ENCODE results near the gene NSUN5. TPM values are rescaled to one million over a fixed set of nuclear protein-coding genes. Genes with fewer than 3 reads are reported as not detected.

The NSUN5 gene
- total RNA-seq, 1 donor from 2014 or later: 39.8 TPM

DNA sequence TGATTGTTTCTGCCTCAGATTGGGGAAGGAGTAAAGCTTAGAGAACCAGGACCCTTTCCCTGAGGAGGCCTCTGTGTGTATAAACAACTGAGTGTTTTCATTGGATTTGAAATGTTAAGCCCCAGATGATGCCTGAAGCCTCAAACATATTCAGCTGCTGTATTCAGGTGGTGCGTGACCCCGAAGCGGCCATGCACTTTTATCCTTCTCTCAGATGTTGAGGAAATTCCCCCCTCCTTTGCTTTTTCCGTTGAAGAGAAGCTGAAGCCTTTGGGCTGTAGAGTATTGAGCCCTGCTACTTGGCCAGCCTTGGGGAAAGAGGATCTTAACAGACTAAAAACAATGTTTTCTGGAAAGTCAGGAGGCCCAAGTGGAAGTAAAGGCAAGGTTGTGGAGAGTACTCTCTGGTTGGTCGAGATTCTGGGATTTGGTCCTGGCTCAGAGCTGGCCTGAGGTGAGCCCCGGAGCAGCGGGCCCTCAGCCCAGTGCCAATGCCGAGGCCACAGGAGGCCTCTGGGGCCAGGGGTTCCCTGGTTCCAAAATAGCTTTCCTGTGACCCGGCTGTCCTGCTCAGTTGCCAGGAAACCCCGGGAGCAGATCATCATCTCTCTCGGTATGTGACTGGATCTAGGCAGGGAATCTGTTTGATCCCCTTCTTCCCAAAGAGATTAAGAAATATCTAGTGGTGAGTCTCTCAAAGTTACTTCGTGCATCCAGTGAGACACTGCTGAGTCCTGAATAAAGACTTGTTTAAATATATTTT is 41.9 kb upstream of the NSUN5 start:
- no peak for DNase-seq (ENCODE audit: low read depth)
- TF ChIP-seq, protein P1, sequence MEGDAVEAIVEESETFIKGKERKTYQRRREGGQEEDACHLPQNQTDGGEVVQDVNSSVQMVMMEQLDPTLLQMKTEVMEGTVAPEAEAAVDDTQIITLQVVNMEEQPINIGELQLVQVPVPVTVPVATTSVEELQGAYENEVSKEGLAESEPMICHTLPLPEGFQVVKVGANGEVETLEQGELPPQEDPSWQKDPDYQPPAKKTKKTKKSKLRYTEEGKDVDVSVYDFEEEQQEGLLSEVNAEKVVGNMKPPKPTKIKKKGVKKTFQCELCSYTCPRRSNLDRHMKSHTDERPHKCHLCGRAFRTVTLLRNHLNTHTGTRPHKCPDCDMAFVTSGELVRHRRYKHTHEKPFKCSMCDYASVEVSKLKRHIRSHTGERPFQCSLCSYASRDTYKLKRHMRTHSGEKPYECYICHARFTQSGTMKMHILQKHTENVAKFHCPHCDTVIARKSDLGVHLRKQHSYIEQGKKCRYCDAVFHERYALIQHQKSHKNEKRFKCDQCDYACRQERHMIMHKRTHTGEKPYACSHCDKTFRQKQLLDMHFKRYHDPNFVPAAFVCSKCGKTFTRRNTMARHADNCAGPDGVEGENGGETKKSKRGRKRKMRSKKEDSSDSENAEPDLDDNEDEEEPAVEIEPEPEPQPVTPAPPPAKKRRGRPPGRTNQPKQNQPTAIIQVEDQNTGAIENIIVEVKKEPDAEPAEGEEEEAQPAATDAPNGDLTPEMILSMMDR (conservative IDR thresholded peaks at IDR 0.05; ENCODE audit: low read depth, low read length): no peak
- no peak overlapping the region for H3K4me3 ChIP-seq (ENCODE audit: low read depth, low read length)

DNA sequence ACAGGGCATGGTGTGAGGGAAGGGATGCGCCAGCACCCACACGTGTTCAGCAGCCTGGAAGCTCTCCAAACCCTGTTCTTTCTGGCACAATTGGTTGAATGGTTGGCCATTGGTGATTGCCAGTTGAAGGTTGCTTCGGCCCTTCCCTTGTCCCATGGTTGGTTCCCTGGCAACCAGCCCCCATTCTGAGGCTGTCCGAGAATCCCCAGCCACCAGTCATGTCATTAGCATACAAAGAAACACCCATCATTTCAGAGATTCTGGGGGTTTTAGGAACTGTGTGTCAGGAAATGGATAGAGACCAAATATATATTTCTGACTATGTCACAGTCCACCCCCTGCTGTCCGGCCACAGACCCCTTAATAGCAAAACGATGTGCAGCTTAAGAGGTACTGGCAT is 41.1 kb upstream of the NSUN5 start:
- TF ChIP-seq, protein P1 (conservative IDR thresholded peaks at IDR 0.05; ENCODE audit: low read depth, low read length): no peak
- no peak for DNase-seq (ENCODE audit: low read depth)
- H3K4me3 ChIP-seq (ENCODE audit: low read depth, low read length): no peak overlapping the region

DNA sequence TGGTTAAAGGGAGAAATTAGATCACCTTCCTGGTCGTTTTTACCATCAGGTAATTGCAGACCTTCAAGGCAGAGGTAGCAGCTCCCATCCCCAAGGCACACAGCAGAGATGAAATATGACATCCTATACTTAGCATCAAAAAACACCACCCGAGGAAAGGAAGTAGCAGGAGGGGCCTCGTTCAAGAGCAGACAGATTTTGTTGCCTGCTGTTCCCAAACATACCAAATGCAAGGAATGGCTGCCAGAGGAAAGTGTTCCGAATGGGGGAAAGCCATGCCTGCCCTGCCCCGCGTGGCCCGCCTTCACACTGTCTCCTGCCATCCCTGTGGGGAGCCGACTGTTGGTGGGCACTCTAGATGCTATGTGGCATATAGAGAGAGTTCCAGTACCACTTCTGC is 37.3 kb upstream of the NSUN5 start:
- H3K4me3 ChIP-seq (ENCODE audit: low read depth, low read length): no peak overlapping the region
- DNase-seq (ENCODE audit: low read depth): no peak
- TF ChIP-seq, protein P1 (conservative IDR thresholded peaks at IDR 0.05; ENCODE audit: low read depth, low read length): no peak

DNA sequence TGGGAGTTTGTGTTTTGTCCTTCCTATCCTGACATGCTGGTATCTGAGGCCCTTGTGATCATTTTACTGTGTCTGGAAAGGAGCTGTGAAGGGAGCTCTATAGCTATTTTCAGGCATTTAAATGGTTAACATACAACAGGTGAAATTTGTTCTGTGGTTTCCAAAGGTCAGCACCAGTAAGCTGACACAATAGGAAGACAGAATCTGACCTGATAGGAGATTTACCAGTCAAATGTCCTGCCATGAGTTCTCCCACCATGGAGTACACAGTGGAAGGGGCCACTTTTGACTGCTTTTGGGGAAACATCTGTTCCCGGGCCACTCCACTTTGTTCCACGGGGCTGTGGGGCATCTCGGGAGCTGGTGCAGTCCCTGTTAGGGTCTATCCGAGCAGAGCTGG is 36.9 kb upstream of the NSUN5 start:
- no peak overlapping the region for H3K4me3 ChIP-seq (ENCODE audit: low read depth, low read length)
- no peak for DNase-seq (ENCODE audit: low read depth)
- TF ChIP-seq, protein P1 (conservative IDR thresholded peaks at IDR 0.05; ENCODE audit: low read depth, low read length): no peak

DNA sequence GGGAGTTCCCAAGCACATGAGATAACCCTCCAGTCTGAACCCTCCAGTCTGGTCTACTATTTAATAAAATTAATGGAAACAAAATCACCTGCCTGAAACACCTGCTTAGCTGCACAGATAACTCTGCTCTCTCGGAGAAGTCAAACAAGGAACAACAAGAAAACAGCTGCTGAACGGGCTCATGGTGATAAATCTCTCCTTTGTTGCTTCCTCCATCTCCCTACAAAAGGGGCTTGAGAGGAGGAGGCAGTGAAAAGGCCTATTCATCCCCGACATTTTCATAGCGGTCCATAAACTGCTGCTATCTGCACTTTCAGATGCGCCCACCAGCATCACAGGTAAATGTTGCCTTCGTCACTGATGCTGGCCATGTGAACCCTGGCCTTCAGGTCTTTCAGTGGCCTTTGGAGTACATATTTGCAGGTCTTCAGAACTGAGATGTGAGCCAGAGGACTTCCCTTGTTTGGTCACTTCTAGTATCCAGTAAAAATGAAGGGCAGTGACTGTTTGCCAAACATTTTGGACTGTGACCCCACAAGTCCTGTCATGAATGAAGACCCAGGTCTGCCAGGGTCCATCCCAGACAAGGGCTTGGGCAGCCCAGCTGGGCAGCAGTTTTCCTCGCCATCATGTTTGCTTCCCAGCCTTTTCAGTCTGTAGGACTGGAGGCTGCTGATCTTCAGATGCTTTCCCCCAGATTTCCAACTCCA is 35.2 kb upstream of the NSUN5 start:
- no peak for DNase-seq (ENCODE audit: low read depth)
- TF ChIP-seq, protein P1 (conservative IDR thresholded peaks at IDR 0.05; ENCODE audit: low read depth, low read length): no peak
- H3K4me3 ChIP-seq (ENCODE audit: low read depth, low read length): no peak overlapping the region

DNA sequence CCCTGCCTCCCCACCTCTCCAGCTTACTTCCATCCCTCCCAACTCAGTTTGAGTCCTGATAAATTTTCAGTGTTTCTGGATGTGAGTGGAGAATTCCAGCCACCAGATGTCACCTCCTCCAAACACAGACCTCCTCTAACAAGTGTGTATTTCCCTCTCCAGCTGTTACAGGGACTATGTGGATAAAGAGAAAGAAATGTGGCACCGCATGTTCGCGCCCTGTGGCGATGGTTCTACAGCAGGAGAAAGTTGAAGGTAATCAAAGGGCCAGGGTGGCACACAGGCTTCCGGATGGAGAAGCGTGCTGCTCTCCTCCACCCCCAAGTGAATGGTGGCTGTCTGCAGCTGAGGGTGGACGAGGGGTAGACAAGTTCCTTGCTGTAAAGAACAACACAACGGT is 34.0 kb upstream of the NSUN5 start:
- no peak for DNase-seq (ENCODE audit: low read depth)
- H3K4me3 ChIP-seq (ENCODE audit: low read depth, low read length): no peak overlapping the region
- TF ChIP-seq, protein P1 (conservative IDR thresholded peaks at IDR 0.05; ENCODE audit: low read depth, low read length): peak; percentile 70

Data from epithelial cell of proximal tubule (primary cell).